Esophagus squamous epithelium (tissue), 5 donors: ENCODE measurements around the gene EMSY. TPM values are rescaled to one million over a fixed set of nuclear protein-coding genes. Genes with fewer than 3 reads are reported as not detected.
A peak's percentile ranks its signal among the peaks of the same experiment; 100 is the strongest.

Source experiments
- DNase-seq: peaks from one replicate; lab custom pipeline; 2025; lab: John Stamatoyannopoulos, UW
- H3K27ac ChIP-seq, 4 donors: fragments of 200-600 bp; sonication (generic); one replicate each; pipeline ENCODE4 v1.5.1; 2016 to 2019; ENCODE audit warnings: mild to moderate bottlenecking in 1 of 4
- H3K27me3 ChIP-seq, 4 donors: fragments of 200-600 bp; sonication (generic); 1 replicate in 3 of 4; 2 replicates in 1 of 4; pipeline versions ENCODE4 v1.5.1 to v1.6.0; 2017 to 2021; ENCODE audit warnings: antibody characterized with exemption in 1 of 4
- H3K36me3 ChIP-seq, 3 donors: fragments of 200-600 bp; sonication (generic); one replicate each; pipeline ENCODE4 v1.5.1; 2016 to 2019
- H3K4me1 ChIP-seq, 3 donors: fragments of 200-600 bp; sonication (generic); one replicate each; pipeline ENCODE4 v1.5.1; 2017 to 2019
- H3K4me3 ChIP-seq, 4 donors: fragments of 200-600 bp; sonication (generic); 1 replicate in 3 of 4; 2 replicates in 1 of 4; pipeline ENCODE4 v1.5.1; 2016 to 2019; ENCODE audit warnings: mild to moderate bottlenecking in 2 of 4, moderate library complexity in 1 of 4
- H3K9me3 ChIP-seq, 3 donors: fragments of 200-600 bp; sonication (generic); one replicate each; pipeline ENCODE4 v1.5.1; 2016 to 2019
- CTCF ChIP-seq, 6 experiments: fragments of 450-650 bp in 4 of 6; fragments of 200-600 bp in 2 of 6; sonication (generic) in 2 of 6; IDR thresholded peaks; one replicate each; pipeline ENCODE4 v1.5.1; 2016 to 2019; ENCODE audit warnings: antibody characterized with exemption in 6 of 6, mild to moderate bottlenecking in 4 of 6, moderate library complexity in 4 of 6
- POLR2A ChIP-seq, 4 donors: fragments of 450-650 bp; IDR thresholded peaks; one replicate each; pipeline ENCODE4 v1.6.1; 2017; ENCODE audit warnings: antibody characterized with exemption in 4 of 4, mild to moderate bottlenecking in 4 of 4, moderate library complexity in 3 of 4
- WGBS, 2 donors: methylation state at CpG; one replicate each; pipeline ENCODE4 v1.1.5; 2018; 5-methylcytosine and 5-hydroxymethylcytosine counted together
- intact Hi-C: fragments of 100-400 bp; cut with DNase I; formaldehyde crosslinking; loops from one replicate; pipeline ENCODE4 v1.15.0; 2022
- total RNA-seq, 4 donors: library from RNA; depleted of rRNA; stranded (reverse); fragments of >200 nt; gene quantifications; one replicate each; pipeline ENCODE4 v1.1.0, GENCODE V29; 2016
- donor health status: DM: yes; HTN: yes; CAD: no.

Gene EMSY
- total RNA-seq, 4 donors from 2014 or later = 10.0 to 31.0 (median 22.3) TPM

DNA sequence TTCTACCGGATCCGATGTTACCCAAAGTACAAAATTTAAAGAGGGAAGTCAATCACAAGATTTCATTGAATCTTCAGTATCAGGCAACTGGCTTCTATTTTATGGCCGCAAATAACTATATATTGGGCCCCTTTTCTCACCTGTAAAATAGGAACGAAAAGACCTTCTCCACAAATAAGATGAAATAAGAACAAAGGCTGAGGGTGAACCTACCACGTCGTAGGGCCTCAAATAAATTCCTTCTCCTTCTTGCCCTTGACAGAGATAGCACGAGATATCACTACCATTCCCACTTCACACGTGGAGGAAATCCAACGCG, 794 bp upstream of the EMSY start:
- peak overlapping the region; percentile 86 to 97 (median 92) for H3K27ac ChIP-seq
- no peaks in the 10 kb centered on the region for H3K27me3 ChIP-seq
- peak overlapping the region; percentile 59 to 98 (median 93) for H3K4me3 ChIP-seq
- intact Hi-C loops = no loop called here
- 1% methylated on average over 10 of the region's 10 CpGs for WGBS, 2 donors
- H3K36me3 ChIP-seq = peaks cover 0 to 24% (median 0%) of the 10 kb centered on the region in 3 donors
- no peak for DNase-seq
- TF ChIP-seq CTCF (IDR thresholded peaks at IDR 0.05) = no peak
- TF ChIP-seq POLR2A (IDR thresholded peaks at IDR 0.05) = no peak
- H3K9me3 ChIP-seq = no peaks in the 10 kb centered on the region
- peaks cover 6 to 30% (median 15%) of the 10 kb centered on the region in 3 donors for H3K4me1 ChIP-seq

DNA sequence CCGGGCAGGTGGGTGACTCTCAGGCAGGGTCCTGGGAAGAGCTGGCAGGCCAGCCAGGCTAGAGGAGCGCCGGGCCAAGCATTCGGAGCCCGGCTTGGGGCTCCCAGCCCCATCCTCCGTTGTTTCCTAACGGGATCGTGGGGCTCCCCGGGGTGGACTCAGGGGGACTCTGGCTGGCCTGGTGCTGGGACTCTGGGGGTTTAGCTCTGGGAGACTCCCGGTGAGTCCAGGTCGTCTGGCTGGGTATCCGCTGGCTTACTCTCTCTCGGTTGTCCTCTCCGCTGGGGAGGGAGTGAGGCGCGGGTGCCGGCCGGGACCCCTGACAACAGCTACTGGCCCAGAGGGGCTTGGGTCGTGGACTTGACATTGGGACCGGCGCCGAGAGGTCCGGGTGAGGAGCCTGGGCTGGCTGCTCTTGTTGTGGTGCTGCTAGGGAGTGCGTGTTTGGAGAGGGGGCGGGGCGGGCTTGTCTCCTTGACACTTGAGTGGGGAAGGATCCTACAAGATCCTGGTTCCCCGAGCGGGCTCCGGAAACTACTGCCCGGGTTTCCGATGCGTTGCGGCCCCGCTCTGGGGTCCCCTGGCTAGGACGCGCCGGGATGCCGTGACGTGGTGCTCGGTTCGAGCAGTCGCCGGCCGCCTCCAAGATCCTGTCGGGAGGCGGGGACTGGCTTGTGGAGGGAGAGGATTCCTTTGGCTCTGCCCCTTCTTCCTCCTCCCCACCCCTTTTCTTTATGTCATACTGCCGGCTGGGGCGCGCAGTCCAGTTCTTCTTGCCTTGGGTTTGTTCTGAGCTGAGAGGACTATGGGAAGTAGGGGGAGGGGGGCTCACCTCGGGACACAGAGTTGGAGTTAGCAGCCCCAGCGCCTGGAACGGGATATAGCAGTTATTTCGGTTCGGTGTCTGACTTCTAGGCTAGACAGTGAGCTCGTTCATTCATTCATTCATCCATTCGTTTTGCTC, 585 bp downstream of the EMSY start:
- peaks cover 6 to 30% (median 15%) of the 10 kb centered on the region in 3 donors for H3K4me1 ChIP-seq
- no peaks in the 10 kb centered on the region for H3K27me3 ChIP-seq
- peak overlapping the region; percentile 59 to 98 (median 93) for H3K4me3 ChIP-seq
- intact Hi-C loops = no loop called here
- H3K36me3 ChIP-seq = peaks cover 0 to 37% (median 0%) of the 10 kb centered on the region in 3 donors
- peak; percentile 25 for DNase-seq
- 0 to 2% methylated on average over 8 to 11 of the region's 56 CpGs for WGBS, 2 donors
- no peaks in the 10 kb centered on the region for H3K9me3 ChIP-seq
- H3K27ac ChIP-seq = peak overlapping the region; percentile 86 to 97 (median 94)
- TF ChIP-seq POLR2A (IDR thresholded peaks at IDR 0.05) (peak in 1 of 4 donors; percentile 56), CTCF (IDR thresholded peaks at IDR 0.05) (no peak)

DNA sequence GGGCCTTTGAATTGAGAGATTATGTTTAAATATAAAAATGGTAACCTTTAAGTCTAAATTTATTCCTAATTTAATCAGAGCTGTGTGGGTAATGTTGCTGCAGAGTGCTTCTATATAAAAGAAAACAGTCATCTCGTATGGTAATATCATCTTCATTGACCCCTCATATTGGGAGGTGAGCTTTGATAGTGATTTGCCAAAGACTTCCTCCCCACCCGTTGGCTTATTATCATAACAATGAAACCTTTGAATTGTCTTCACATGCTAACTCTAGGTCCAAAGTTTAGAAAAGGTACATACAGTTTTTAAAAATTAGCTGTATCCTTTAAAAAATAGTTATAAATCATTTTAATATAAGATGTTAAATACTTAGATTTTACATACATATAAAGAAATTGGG, 3.7 kb downstream of the EMSY start:
- no peaks in the 10 kb centered on the region for H3K9me3 ChIP-seq
- H3K27ac ChIP-seq = no peak overlapping the region
- peaks cover 0 to 63% (median 0%) of the 10 kb centered on the region in 3 donors for H3K36me3 ChIP-seq
- no peak overlapping the region for H3K4me3 ChIP-seq
- no peak for DNase-seq
- peaks cover 6 to 19% (median 9%) of the 10 kb centered on the region in 3 donors for H3K4me1 ChIP-seq
- intact Hi-C loops = no loop called here
- no peaks in the 10 kb centered on the region for H3K27me3 ChIP-seq
- no peak for TF ChIP-seq POLR2A (IDR thresholded peaks at IDR 0.05)
- no peak for TF ChIP-seq CTCF (IDR thresholded peaks at IDR 0.05)
- WGBS, 2 donors = 30 to 49% methylated on average over 2 of the region's 2 CpGs

DNA sequence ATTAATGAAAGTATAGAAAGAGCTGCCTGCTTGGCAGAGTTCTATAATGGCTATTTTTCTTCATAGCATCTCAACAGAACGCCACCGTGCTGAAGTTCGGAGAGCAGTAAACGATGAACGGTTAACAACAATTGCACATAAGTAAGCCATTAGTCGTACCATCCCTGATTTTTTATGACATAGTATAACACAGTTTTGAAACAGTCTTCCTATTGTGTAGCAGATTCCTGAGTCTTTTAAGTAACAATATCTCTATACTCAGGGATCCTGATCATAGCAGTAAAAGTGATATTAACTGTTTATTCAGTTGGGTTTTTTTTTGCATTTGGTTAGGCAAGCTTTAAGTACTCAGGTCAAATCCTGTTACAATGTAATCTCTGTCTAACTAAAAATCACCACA, 8.4 kb downstream of the EMSY start:
- no peaks in the 10 kb centered on the region for H3K9me3 ChIP-seq
- no peak overlapping the region for H3K4me3 ChIP-seq
- H3K36me3 ChIP-seq = peaks cover 0 to 86% (median 0%) of the 10 kb centered on the region in 3 donors
- no peaks in the 10 kb centered on the region for H3K27me3 ChIP-seq
- no peak overlapping the region for H3K27ac ChIP-seq
- intact Hi-C loops = no loop called here
- WGBS, 2 donors = 94 to 98% methylated on average over 6 of the region's 6 CpGs
- DNase-seq = no peak
- H3K4me1 ChIP-seq = no peaks in the 10 kb centered on the region
- TF ChIP-seq CTCF (IDR thresholded peaks at IDR 0.05) = no peak
- TF ChIP-seq POLR2A (IDR thresholded peaks at IDR 0.05) = no peak

GRCh38 chr11:76455331-76455730, 10.5 kb downstream of the EMSY start:
- DNase-seq = no peak
- 68 to 70% methylated on average over 2 of the region's 2 CpGs for WGBS, 2 donors
- Histone ChIP-seq H3K27me3 (no peaks in the 10 kb centered on the region), H3K36me3 (peaks cover 0 to 86% (median 0%) of the 10 kb centered on the region in 3 donors), H3K4me1 (no peaks in the 10 kb centered on the region), H3K4me3 (no peak overlapping the region), H3K9me3 (no peaks in the 10 kb centered on the region), H3K27ac (no peak overlapping the region)
- intact Hi-C loops = no loop called here
- no peak for TF ChIP-seq CTCF (IDR thresholded peaks at IDR 0.05)
- TF ChIP-seq POLR2A (IDR thresholded peaks at IDR 0.05) = no peak
